HEK293 (cell line): Measurements from ENCODE around the gene SELENOI.
A peak's percentile ranks its signal among the peaks of the same experiment; 100 is the strongest.

Source experiments
- CTCF ChIA-PET: fragments of 350-600 bp; formaldehyde crosslinking; extraction: SDS; loops from one replicate; lab custom pipeline; 2021; ENCODE audit warnings: antibody characterized with exemption; lab: Yijun Ruan, JAX
- POLR2A ChIA-PET: fragments of 300-600 bp; formaldehyde crosslinking; extraction: SDS; loops from one replicate; lab custom pipeline; 2020; ENCODE audit warnings: antibody characterized with exemption, inconsistent platforms; lab: Yijun Ruan, JAX
- H3K27ac ChIP-seq: fragments of 200-500 bp; sonication (Bioruptor generic); 2 replicates; pipeline ENCODE4 v1.5.1; 2014; ENCODE audit warnings: low read depth, low read length, control low read depth, inconsistent platforms; ENCODE audit errors: extremely low read depth
- H3K36me3 ChIP-seq, 2 experiments: fragments of 200-500 bp in 1 of 2; sonication (Bioruptor generic) in 1 of 2; 1 replicate in 1 of 2; 2 replicates in 1 of 2; pipeline ENCODE4 v1.5.1; 2014 to 2017; ENCODE audit warnings: inconsistent platforms in 2 of 2, low read length in 2 of 2; ENCODE audit not compliant: control insufficient read depth in 2 of 2, insufficient read depth in 1 of 2
- H3K4me1 ChIP-seq: fragments of 200-500 bp; sonication (Bioruptor generic); 2 replicates; pipeline ENCODE4 v1.5.1; 2014; ENCODE audit warnings: mild to moderate bottlenecking, low read length, inconsistent platforms; ENCODE audit not compliant: control insufficient read depth, insufficient read depth
- H3K4me3 ChIP-seq: 2 replicates; pipeline ENCODE4 v1.5.1; 2011; ENCODE audit warnings: low read depth, mild to moderate bottlenecking, control low read depth, low read length, moderate library complexity
- H3K9me3 ChIP-seq: fragments of 200-500 bp; sonication (Bioruptor generic); 2 replicates; pipeline ENCODE4 v1.5.1; 2014; ENCODE audit warnings: low read depth, low read length, inconsistent platforms; ENCODE audit not compliant: control insufficient read depth, insufficient read depth
- ATF2 ChIP-seq: fragments of 450-650 bp; formaldehyde crosslinking; IDR thresholded peaks from 2 replicates; pipeline ENCODE4 v1.5.1; 2016; ENCODE audit warnings: missing biosample characterization, missing genetic modification characterization, low read depth
- KLF8 ChIP-seq: fragments of 450-650 bp; formaldehyde crosslinking; IDR thresholded peaks from 2 replicates; pipeline ENCODE4 v1.5.1; 2016; ENCODE audit warnings: missing biosample characterization, missing genetic modification characterization
- PRDM1 ChIP-seq: fragments of 450-650 bp; formaldehyde crosslinking; IDR thresholded peaks from 2 replicates; pipeline ENCODE4; 2016; ENCODE audit warnings: missing biosample characterization, missing genetic modification characterization
- SETDB1 ChIP-seq: IDR thresholded peaks from one replicate; pipeline ENCODE4 v1.6.1; 2017; ENCODE audit warnings: mild to moderate bottlenecking, low read length, moderate library complexity, mixed read lengths; ENCODE audit not compliant: insufficient read length
- ZBTB10 ChIP-seq: fragments of 450-650 bp; formaldehyde crosslinking; IDR thresholded peaks from 2 replicates; pipeline ENCODE4 v1.5.1; 2016; ENCODE audit warnings: missing biosample characterization, missing genetic modification characterization
- ZBTB21 ChIP-seq: fragments of 450-650 bp; formaldehyde crosslinking; IDR thresholded peaks from 2 replicates; pipeline ENCODE4 v1.5.1; 2017; ENCODE audit warnings: missing biosample characterization, missing genetic modification characterization
- ZBTB7A ChIP-seq: fragments of 450-650 bp; formaldehyde crosslinking; IDR thresholded peaks from 2 replicates; pipeline ENCODE4 v1.5.1; 2016; ENCODE audit warnings: low read depth, missing biosample characterization, missing genetic modification characterization
- ZFHX2 ChIP-seq: fragments of 450-650 bp; formaldehyde crosslinking; conservative IDR thresholded peaks from 2 replicates; pipeline ENCODE4 v1.5.1; 2016; ENCODE audit warnings: missing biosample characterization, missing genetic modification characterization
- ZIC2 ChIP-seq: fragments of 450-650 bp; formaldehyde crosslinking; IDR thresholded peaks from 2 replicates; pipeline ENCODE4 v1.5.1; 2016; ENCODE audit warnings: missing biosample characterization, missing genetic modification characterization
- ZNF114 ChIP-seq: fragments of 450-650 bp; formaldehyde crosslinking; IDR thresholded peaks from 2 replicates; pipeline ENCODE4 v1.5.0; 2017; ENCODE audit warnings: missing biosample characterization, missing genetic modification characterization
- ZNF121 ChIP-seq: fragments of 450-650 bp; formaldehyde crosslinking; IDR thresholded peaks from 2 replicates; pipeline ENCODE4 v1.5.1; 2016; ENCODE audit warnings: missing biosample characterization, missing genetic modification characterization
- ZNF175 ChIP-seq: fragments of 450-650 bp; formaldehyde crosslinking; IDR thresholded peaks from 2 replicates; pipeline ENCODE4 v1.5.1; 2016; ENCODE audit warnings: missing biosample characterization, missing genetic modification characterization
- ZNF24 ChIP-seq: fragments of 450-650 bp; formaldehyde crosslinking; IDR thresholded peaks from 2 replicates; pipeline ENCODE4 v1.5.1; 2016; ENCODE audit warnings: missing biosample characterization, missing genetic modification characterization
- ZNF311 ChIP-seq: fragments of 450-650 bp; formaldehyde crosslinking; IDR thresholded peaks from 2 replicates; pipeline ENCODE4 v1.5.1; 2017; ENCODE audit warnings: missing biosample characterization, missing genetic modification characterization, borderline replicate concordance
- ZNF37A ChIP-seq: fragments of 450-650 bp; IDR thresholded peaks from 2 replicates; pipeline ENCODE4 v1.5.1; 2018; ENCODE audit warnings: missing biosample characterization, missing genetic modification characterization
- ZNF473 ChIP-seq: fragments of 450-650 bp; formaldehyde crosslinking; IDR thresholded peaks from 2 replicates; pipeline ENCODE4 v1.5.1; 2017; ENCODE audit warnings: missing biosample characterization, missing genetic modification characterization
- ZNF501 ChIP-seq: fragments of 450-650 bp; formaldehyde crosslinking; IDR thresholded peaks from 2 replicates; pipeline ENCODE4 v1.5.1; 2016; ENCODE audit warnings: missing biosample characterization, missing genetic modification characterization
- ZNF529 ChIP-seq: fragments of 450-650 bp; formaldehyde crosslinking; IDR thresholded peaks from 2 replicates; pipeline ENCODE4 v1.5.1; 2017; ENCODE audit warnings: missing genetic modification characterization, missing biosample characterization; ENCODE audit not compliant: insufficient replicate concordance
- ZNF558 ChIP-seq: fragments of 450-650 bp; formaldehyde crosslinking; IDR thresholded peaks from 2 replicates; pipeline ENCODE4 v1.5.1; 2016; ENCODE audit warnings: missing biosample characterization, missing genetic modification characterization
- ZNF571 ChIP-seq: fragments of 450-650 bp; formaldehyde crosslinking; IDR thresholded peaks from 2 replicates; pipeline ENCODE4 v1.5.0; 2017; ENCODE audit warnings: missing biosample characterization, missing genetic modification characterization
- ZNF76 ChIP-seq: fragments of 450-650 bp; formaldehyde crosslinking; IDR thresholded peaks from 2 replicates; pipeline ENCODE4; 2016; ENCODE audit warnings: low read depth, missing biosample characterization, missing genetic modification characterization, borderline replicate concordance
- ZSCAN23 ChIP-seq: fragments of 450-650 bp; formaldehyde crosslinking; IDR thresholded peaks from 2 replicates; pipeline ENCODE4 v1.5.1; 2016; ENCODE audit warnings: missing biosample characterization, missing genetic modification characterization

SELENOI gene

GRCh38 chr2:26414311-26414710 is 68.4 kb downstream of the SELENOI start:
- POLR2A ChIA-PET, result no interaction called here
- H3K9me3 ChIP-seq, result no peaks in the 10 kb centered on the region
- H3K4me3 ChIP-seq, result no peak overlapping the region
- CTCF ChIA-PET, result interaction anchor here (0.5 kb wide), 1 partner anchor 1765 kb away, joined by 4 read pairs; no protein-coding TSS in a partner anchor
- H3K27ac ChIP-seq, result no peak overlapping the region
- TF ChIP-seq ZNF114 (tag by site-specific recombination), result no peak
- no peak for TF ChIP-seq ZNF558 (tag by site-specific recombination)
- TF ChIP-seq SETDB1, result no peak
- no peak for TF ChIP-seq ZNF76 (tag by site-specific recombination)
- TF ChIP-seq ATF2, result peak; percentile 30; the same call in 1 of the 2 replicates
- no peak for TF ChIP-seq ZFHX2 (tag by site-specific recombination)
- TF ChIP-seq ZNF121, result no peak
- no peak for TF ChIP-seq KLF8 (tag by site-specific recombination)
- no peaks in the 10 kb centered on the region for H3K4me1 ChIP-seq
- no peaks in the 10 kb centered on the region for H3K36me3 ChIP-seq

GRCh38 chr2:26421961-26422360 is 76.0 kb downstream of the SELENOI start:
- Histone ChIP-seq H3K9me3 (no peaks in the 10 kb centered on the region), H3K36me3 (no peaks in the 10 kb centered on the region), H3K4me1 (no peaks in the 10 kb centered on the region), H3K4me3 (no peak overlapping the region), H3K27ac (no peak overlapping the region)
- ChIA-PET POLR2A (no interaction called here), CTCF (no interaction called here)
- TF ChIP-seq ZNF501 (tag by site-specific recombination) (no peak), ZBTB7A (tag by site-specific recombination) (no peak), ZNF473 (tag by site-specific recombination) (no peak), ZNF571 (tag by site-specific recombination) (no peak), ZIC2 (tag by site-specific recombination) (no peak), PRDM1 (tag by site-specific recombination) (no peak), ZSCAN23 (no peak), ZNF175 (no peak), ZBTB10 (tag by site-specific recombination) (no peak), ZNF311 (no peak), ZNF529 (tag by site-specific recombination) (no peak), ZNF24 (tag by site-specific recombination) (no peak), ZNF37A (tag by site-specific recombination) (no peak), ZBTB21 (tag by site-specific recombination) (no peak)
